Liver (tissue), 9 donors: ENCODE data around the gene USP24. TPM values are rescaled to one million over a fixed set of nuclear protein-coding genes. Genes with fewer than 3 reads are reported as not detected.

Experiments
- DNase-seq: peaks from one replicate; pipeline ENCODE4 v3.0.0-alpha.2; 2017; ENCODE audit warnings: low spot score
- H3K27ac ChIP-seq, 2 donors: one replicate each; pipeline ENCODE4 v1.7.0; 2013; ENCODE audit warnings: inconsistent platforms in 2 of 2, low read length in 2 of 2, control low read depth in 1 of 2, low read depth in 1 of 2, mild to moderate bottlenecking in 1 of 2
- H3K27me3 ChIP-seq, 4 donors: one replicate each; pipeline versions ENCODE4 v1.6.1 to v1.7.0; 2013; ENCODE audit warnings: low read length in 3 of 4, inconsistent platforms in 1 of 4, mild to moderate bottlenecking in 1 of 4, moderate library complexity in 1 of 4; ENCODE audit not compliant: control insufficient read depth in 4 of 4, insufficient read depth in 4 of 4
- H3K36me3 ChIP-seq, 4 donors: one replicate each; pipeline versions ENCODE4 v1.6.1 to v1.7.0; 2013; ENCODE audit warnings: low read length in 3 of 4, mild to moderate bottlenecking in 3 of 4, low read depth in 1 of 4, moderate library complexity in 1 of 4; ENCODE audit not compliant: control insufficient read depth in 4 of 4, insufficient read depth in 3 of 4
- H3K4me1 ChIP-seq, 4 donors: one replicate each; pipeline versions ENCODE4 v1.6.1 to v1.7.0; 2013; ENCODE audit warnings: low read length in 3 of 4, mild to moderate bottlenecking in 3 of 4, moderate library complexity in 1 of 4; ENCODE audit not compliant: control insufficient read depth in 4 of 4, insufficient read depth in 4 of 4
- H3K4me3 ChIP-seq, 3 donors: one replicate each; pipeline versions ENCODE4 v1.6.1 to v1.7.0; 2013; ENCODE audit warnings: low read length in 3 of 3, control low read depth in 1 of 3, low read depth in 1 of 3, mild to moderate bottlenecking in 1 of 3
- H3K9ac ChIP-seq, 2 donors: one replicate each; pipeline ENCODE4 v1.7.0; 2013; ENCODE audit warnings: low read length in 2 of 2, mild to moderate bottlenecking in 2 of 2, moderate library complexity in 2 of 2, control low read depth in 1 of 2, low read depth in 1 of 2
- H3K9me3 ChIP-seq, 4 donors: one replicate each; pipeline versions ENCODE4 v1.6.1 to v1.7.0; 2013; ENCODE audit warnings: low read length in 3 of 4; ENCODE audit not compliant: control insufficient read depth in 4 of 4
- ATF3 ChIP-seq: IDR thresholded peaks from 2 replicates; pipeline ENCODE4 v1.6.1; 2016; ENCODE audit warnings: antibody characterized with exemption
- CTCF ChIP-seq: fragments of 150-350 bp; IDR thresholded peaks from 2 replicates; pipeline ENCODE4 v1.5.1; 2017; ENCODE audit warnings: improper control_type of control experiment, low read depth, low read length; ENCODE audit not compliant: missing input control
- EGR1 ChIP-seq, 2 donors: IDR thresholded peaks; 2 replicates each; pipeline ENCODE4 v1.6.1; 2016 to 2018; ENCODE audit warnings: antibody characterized with exemption in 2 of 2, low read depth in 2 of 2
- FOXA1 ChIP-seq: IDR thresholded peaks from 2 replicates; pipeline ENCODE4 v1.6.1; 2016; ENCODE audit warnings: antibody characterized with exemption
- FOXA2 ChIP-seq: IDR thresholded peaks from 2 replicates; pipeline ENCODE4 v1.6.1; 2016; ENCODE audit warnings: antibody characterized with exemption
- GABPA ChIP-seq, 2 donors: IDR thresholded peaks in 1 of 2; conservative IDR thresholded peaks in 1 of 2; 2 replicates each; pipeline ENCODE4 v1.6.1; 2016; ENCODE audit warnings: antibody characterized with exemption in 2 of 2, mild to moderate bottlenecking in 1 of 2, moderate library complexity in 1 of 2
- HNF4A ChIP-seq, 2 donors: conservative IDR thresholded peaks; 2 replicates each; pipeline ENCODE4 v1.6.1; 2016; ENCODE audit warnings: antibody characterized with exemption in 2 of 2, mild to moderate bottlenecking in 2 of 2
- HNF4G ChIP-seq: IDR thresholded peaks from 2 replicates; pipeline ENCODE4 v1.6.1; 2016; ENCODE audit warnings: antibody characterized with exemption
- JUND ChIP-seq, 2 donors: IDR thresholded peaks; 2 replicates each; pipeline ENCODE4 v1.6.1; 2016; ENCODE audit warnings: antibody characterized with exemption in 2 of 2
- NR2F2 ChIP-seq: IDR thresholded peaks from 2 replicates; pipeline ENCODE4 v1.6.1; 2016; ENCODE audit warnings: antibody characterized with exemption
- REST ChIP-seq: IDR thresholded peaks from 2 replicates; pipeline ENCODE4 v1.6.1; 2016; ENCODE audit warnings: antibody characterized with exemption, mild to moderate bottlenecking
- RXRA ChIP-seq, 2 donors: IDR thresholded peaks; 2 replicates each; pipeline ENCODE4 v1.6.1; 2017 to 2018; ENCODE audit warnings: antibody characterized with exemption in 2 of 2, mild to moderate bottlenecking in 1 of 2
- SP1 ChIP-seq: IDR thresholded peaks from 2 replicates; pipeline ENCODE4 v1.6.1; 2018; ENCODE audit warnings: antibody characterized with exemption, mild to moderate bottlenecking
- TAF1 ChIP-seq: conservative IDR thresholded peaks from 2 replicates; pipeline ENCODE4 v1.6.1; 2016; ENCODE audit warnings: antibody characterized with exemption, mild to moderate bottlenecking
- YY1 ChIP-seq: IDR thresholded peaks from 2 replicates; pipeline ENCODE4 v1.6.1; 2016; ENCODE audit warnings: antibody characterized with exemption, mild to moderate bottlenecking
- WGBS: extraction: QIAGEN DNeasy Blood & Tissue Kit; methylation state at CpG from one replicate; pipeline ENCODE4 v1.1.7; 2013; 5-methylcytosine and 5-hydroxymethylcytosine counted together
- polyA plus RNA-seq, 2 donors: library from polyadenylated mRNA; stranded (reverse) in 1 of 2; unstranded in 1 of 2; fragments of 200-250 nt in 1 of 2; fragments of >200 nt in 1 of 2; fragmentation: Nextera tagmentation in 1 of 2; extraction: Ambion mirVana in 1 of 2; gene quantifications; one replicate each; pipeline versions ENCODE4 v1.2.1 to v1.2.3, GENCODE V29; 2013 to 2015
- total RNA-seq, 2 donors: library from RNA; depleted of rRNA; stranded (reverse); fragments of >200 nt; gene quantifications; one replicate each; pipeline ENCODE4 v1.2.3, GENCODE V29; 2014
- TF ChIP-seq, protein P1 (sequence below): IDR thresholded peaks from 2 replicates; pipeline ENCODE4 v1.6.1; 2016; ENCODE audit warnings: antibody characterized with exemption
- TF ChIP-seq, protein P2 (sequence below): IDR thresholded peaks from 2 replicates; pipeline ENCODE4 v1.6.1; 2016; ENCODE audit warnings: antibody characterized with exemption
- donor health status: healthy.
- donor health status: healthy.
- donor health status: healthy.
- donor health status: healthy.
- donor health status: healthy.

The USP24 gene
- total and polyA plus RNA-seq, 4 donors = 7.0 to 75.8 (median 20.3) TPM

- Histone ChIP-seq H3K36me3 (peaks cover 1 to 28% (median 18%) of the 10 kb centered on the region in 4 donors), H3K27ac (no peak overlapping the region), H3K27me3 (no peaks in the 10 kb centered on the region), H3K4me3 (no peak overlapping the region), H3K9ac (no peak overlapping the region), H3K4me1 (peaks cover 2 to 26% (median 23%) of the 10 kb centered on the region in 4 donors), H3K9me3 (no peaks in the 10 kb centered on the region)
- TF ChIP-seq RXRA (IDR thresholded peaks at IDR 0.05) (no peak), EGR1 (IDR thresholded peaks at IDR 0.05; ENCODE audit: low read depth in 2 of 2) (no peak), CTCF (no peak), SP1 (no peak), TAF1 (no peak), FOXA2 (no peak), ATF3 (no peak), NR2F2 (no peak), FOXA1 (no peak), JUND (IDR thresholded peaks at IDR 0.05) (no peak), GABPA (IDR thresholded peaks at IDR 0.05 in 1 of 2, conservative IDR thresholded peaks at IDR 0.05 in 1 of 2) (no peak), HNF4G (no peak), HNF4A (conservative IDR thresholded peaks at IDR 0.05) (no peak), YY1 (no peak)
- TF ChIP-seq, protein P1, sequence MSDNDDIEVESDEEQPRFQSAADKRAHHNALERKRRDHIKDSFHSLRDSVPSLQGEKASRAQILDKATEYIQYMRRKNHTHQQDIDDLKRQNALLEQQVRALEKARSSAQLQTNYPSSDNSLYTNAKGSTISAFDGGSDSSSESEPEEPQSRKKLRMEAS = no peak
- DNase-seq = no peak
- WGBS = 89% methylated on average over 2 of the region's 2 CpGs
Measured at GRCh38 chr1:55131801-55132200, 83.4 kb downstream of the USP24 start.

DNA sequence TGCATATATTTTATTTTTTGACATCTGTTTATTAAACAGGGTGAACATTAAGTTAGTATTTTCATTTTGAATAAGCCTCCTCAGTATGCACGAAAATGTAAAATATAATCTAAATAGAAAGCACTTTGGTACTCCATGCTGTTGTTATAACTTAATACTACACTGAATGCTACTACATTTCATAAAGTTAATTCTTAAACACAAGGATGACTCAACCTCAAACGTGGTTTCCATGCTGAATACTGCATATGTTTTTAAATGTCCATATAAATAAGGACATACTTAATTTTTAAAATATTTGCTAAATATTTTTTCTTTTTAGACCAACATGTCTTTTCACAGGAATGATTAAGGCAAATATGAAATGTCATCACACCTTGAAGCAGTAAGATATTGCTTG, 83.9 kb downstream of the USP24 start:
- no peak overlapping the region for H3K9ac ChIP-seq
- peaks cover 2 to 26% (median 23%) of the 10 kb centered on the region in 4 donors for H3K4me1 ChIP-seq
- no peaks in the 10 kb centered on the region for H3K9me3 ChIP-seq
- DNase-seq = no peak
- H3K4me3 ChIP-seq = no peak overlapping the region
- H3K27ac ChIP-seq = no peak overlapping the region
- H3K27me3 ChIP-seq = no peaks in the 10 kb centered on the region
- peaks cover 3 to 26% (median 15%) of the 10 kb centered on the region in 4 donors for H3K36me3 ChIP-seq
- 85% methylated on average over 2 of the region's 2 CpGs for WGBS
- TF ChIP-seq YY1 (no peak), HNF4A (conservative IDR thresholded peaks at IDR 0.05) (no peak), REST (no peak), JUND (IDR thresholded peaks at IDR 0.05) (no peak), ATF3 (no peak), NR2F2 (no peak), FOXA2 (no peak), GABPA (IDR thresholded peaks at IDR 0.05 in 1 of 2, conservative IDR thresholded peaks at IDR 0.05 in 1 of 2) (no peak), TAF1 (no peak), SP1 (no peak)
- TF ChIP-seq, protein P2, sequence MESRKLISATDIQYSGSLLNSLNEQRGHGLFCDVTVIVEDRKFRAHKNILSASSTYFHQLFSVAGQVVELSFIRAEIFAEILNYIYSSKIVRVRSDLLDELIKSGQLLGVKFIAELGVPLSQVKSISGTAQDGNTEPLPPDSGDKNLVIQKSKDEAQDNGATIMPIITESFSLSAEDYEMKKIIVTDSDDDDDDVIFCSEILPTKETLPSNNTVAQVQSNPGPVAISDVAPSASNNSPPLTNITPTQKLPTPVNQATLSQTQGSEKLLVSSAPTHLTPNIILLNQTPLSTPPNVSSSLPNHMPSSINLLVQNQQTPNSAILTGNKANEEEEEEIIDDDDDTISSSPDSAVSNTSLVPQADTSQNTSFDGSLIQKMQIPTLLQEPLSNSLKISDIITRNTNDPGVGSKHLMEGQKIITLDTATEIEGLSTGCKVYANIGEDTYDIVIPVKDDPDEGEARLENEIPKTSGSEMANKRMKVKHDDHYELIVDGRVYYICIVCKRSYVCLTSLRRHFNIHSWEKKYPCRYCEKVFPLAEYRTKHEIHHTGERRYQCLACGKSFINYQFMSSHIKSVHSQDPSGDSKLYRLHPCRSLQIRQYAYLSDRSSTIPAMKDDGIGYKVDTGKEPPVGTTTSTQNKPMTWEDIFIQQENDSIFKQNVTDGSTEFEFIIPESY = no peak
